Stimulated activated CD4-positive, alpha-beta T cell treated with anti-CD3 and anti-CD28 coated beads, Interleukin-2, amount 100 ng/mL, for 24 hours (primary cell): ENCODE measurements around the gene WDR93.

ENCODE experiments used
- DNase-seq, 2 donors: peaks; one replicate each; pipeline ENCODE4 v3.0.0-alpha.2; 2020

WDR93 gene

DNA sequence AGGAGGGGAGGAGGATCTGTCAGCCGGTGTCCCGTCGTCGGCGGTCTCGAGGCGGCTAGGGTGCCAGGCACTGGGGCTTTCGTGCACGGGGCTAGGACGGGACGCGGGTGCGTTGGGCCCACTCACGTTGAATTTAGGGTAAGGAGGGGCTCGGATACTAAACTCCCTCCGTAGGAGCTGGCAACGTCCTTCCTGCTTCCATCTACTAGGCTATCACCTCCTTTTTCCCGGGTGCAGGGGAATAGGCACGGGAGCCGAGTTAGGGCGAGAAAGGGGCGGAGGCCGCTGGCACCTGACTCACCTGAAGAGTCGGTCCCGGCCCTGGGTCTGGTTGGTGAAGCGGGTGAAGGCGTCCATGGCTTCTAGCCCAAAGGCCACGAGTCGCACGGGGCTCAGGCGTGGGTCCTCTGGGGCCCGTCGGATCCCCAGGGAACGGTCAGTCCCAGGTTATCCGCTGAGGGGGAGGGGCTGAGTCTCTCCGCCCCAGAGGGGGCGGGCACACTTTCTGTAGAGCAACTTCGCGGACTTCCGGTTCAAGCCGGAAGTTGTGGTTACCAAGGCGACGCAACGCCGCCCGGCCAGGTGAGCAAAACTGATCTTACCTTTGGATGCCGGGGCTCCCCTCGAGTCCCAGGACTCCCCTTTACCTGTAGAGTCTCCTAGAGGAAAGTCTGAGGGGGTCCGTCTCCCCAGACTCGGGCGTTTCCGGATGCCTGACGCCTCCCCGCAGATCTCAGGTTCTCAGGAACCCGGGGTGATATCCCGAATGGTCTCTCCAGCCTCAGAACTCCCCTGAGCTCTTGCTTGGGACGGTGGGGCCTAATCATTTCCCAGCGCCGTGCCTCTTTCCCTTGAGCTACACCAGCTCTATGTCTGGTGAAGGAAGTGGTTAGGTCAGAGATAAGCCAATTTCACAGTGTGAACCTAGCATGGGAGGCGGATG, at the start of gene WDR93, which contains the start of gene PEX11A:
Gene WDR93, plus strand, starts transcription at position 536 of the 943 bp plus-strand sequence. CDS start 10,936 bp downstream, outside the sequence.
Gene PEX11A, minus strand, starts transcription at position 479 of the 943 bp plus-strand sequence. Its CDS starts 122 bp downstream, at position 357.
- DNase-seq = peak; percentile 84

DNA sequence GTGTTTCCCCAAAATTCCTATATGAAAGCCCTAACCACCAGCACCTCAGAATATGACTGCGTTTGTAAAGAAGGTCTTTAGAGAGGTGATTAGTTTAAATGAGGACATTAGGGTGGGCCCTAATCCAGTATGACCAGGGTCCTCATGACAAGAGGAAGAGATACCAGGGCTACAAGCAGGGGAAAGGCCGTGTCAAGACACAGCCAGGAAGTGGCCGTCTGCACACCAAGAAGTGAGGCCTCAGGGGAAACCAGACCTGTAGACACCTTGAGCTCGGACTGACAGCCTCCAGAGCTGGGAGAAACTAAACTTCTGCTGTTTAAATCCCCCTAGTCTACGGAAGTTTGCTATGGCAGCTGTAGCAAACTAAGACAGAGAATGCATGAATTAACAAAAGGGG, 49.6 kb upstream of the WDR93 start:
- DNase-seq = no peak

DNA sequence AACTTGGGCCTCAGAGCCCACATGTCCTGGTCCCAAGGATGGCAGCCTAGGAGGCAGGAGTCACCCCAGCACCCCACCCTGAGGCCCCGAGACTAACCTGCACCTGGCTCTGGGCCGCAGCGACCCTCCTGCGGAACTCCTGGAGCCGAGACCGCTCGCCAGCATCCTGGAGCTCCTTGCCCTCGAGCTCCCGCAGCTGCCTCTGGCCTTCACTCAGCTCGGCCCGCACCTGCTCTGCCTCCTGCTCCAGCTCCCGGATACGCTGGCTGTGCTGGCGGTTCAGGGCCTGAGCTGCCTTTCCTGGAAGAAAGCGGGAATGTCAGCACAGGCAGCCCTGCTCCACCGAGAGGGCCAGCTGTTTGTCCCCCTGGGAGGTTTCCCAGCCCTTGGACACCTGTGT, 48.5 kb upstream of the WDR93 start:
- no peak for DNase-seq

- no peak for DNase-seq
Measured at GRCh38 chr15:89645680-89646079, 44.9 kb upstream of the WDR93 start.

DNA sequence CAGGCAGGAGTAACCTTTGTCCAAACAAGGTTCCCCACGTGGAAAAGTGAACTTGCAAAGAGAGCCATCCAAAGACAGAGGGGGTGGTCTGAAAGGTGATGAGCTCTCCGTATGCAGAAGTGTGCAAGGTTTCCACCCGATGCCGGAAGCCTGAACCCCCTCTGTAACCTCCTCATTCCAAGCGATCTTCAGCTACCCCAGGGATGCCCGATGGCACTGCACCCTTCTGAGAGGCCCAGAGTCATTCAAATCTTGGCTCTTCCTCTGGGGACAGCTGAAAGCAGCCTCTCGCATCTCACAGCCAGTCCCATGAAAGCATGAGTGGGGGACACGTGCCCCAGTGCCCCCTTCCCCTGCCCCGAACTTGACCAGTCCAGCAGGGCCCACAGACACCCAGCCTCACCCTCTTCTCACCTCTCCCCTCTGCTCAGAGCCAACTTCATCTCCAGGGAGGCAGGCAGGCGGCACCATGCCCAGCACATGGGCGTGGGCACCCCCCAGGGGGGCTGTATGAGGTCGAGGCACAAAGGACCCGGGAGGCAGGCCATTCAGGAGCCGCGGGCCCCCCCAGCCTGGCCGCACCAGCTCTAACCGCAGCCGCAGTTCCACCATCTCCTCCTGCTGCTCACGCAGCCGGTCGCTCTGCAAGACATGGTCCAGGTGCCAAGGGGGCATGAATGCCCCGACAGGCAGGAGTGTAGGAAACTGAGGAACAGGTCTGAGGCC, 44.0 kb upstream of the WDR93 start:
- no peak for DNase-seq

DNA sequence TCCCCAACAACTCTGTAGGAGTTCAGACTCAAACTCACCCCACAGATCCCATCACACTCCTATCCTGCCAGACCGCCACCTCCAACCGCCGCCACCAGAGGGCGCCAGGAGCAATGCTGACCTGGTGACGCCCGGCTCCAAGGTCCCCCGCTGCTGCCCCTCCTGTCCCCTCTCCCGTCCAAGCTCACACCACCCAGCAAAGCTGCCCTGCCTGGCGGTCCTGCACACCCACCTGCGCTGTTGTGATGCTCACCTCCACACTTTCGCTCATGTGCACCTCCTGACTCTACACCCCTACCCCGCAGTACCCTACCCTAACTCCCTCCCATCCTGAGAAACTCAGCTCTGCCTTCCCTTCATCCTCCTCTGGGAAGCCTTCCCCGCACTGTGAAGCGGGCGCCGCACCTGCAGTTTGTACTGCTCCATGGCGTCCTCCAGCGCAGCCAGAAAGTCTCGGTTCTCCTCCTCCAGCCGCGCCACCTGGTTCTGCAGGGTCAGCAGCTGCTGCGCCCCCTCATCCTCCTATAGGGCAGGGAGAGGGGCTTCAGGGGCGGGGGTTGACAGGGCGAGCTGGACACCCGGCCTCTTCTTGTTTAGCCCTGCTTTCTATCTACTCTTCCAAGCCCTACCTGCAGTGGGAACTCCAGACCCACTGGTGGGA, 43.3 kb upstream of the WDR93 start:
- peak; percentile 73 to 83 for DNase-seq

DNA sequence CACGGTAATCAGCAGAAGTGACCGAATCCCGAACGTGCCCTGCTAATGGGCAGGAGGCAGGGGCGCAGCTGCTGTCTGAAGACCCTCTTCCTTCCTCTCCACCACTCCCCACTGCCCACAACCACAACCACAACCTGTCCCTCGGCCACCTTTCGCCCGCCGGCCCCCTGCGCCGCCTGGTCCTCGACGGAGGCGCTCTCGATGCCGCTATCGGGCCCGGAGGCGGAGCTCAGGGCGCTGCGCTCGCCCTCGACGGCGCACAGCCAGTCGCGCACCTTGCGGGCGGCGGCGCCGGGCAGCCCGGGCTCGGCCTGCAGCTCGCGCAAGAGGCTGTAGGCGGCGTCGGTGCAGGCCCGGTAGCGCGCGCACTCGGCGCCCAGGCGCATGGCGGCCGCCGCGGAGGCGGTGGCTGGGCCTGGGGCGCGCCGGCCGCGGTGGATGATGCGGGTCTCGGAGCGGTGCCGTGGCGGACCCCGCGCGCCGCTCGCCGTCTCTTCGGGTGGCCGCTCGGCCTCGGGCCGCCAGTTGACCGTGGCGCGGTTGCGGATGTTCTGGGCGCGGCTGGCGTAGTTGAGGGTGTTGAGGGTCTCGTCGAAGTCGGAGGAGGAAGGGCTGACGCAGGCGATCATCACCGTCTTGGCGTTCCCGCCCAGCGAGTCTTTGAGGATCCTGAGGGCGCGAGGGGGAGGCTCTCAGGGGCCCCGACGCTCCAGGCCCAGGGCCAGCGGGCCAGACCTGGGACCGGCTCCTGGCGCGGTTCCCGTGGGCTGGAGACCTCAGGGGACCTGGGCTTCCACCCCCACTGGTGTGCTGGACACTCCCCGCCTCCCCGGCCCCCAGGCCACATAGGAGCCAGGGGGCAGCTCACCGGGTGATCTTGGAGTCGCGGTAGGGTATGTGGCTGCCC, 42.3 kb upstream of the WDR93 start:
- DNase-seq = no peak

- DNase-seq = no peak
Measured at GRCh38 chr15:89649013-89649625, 41.5 kb upstream of the WDR93 start.

- no peak for DNase-seq
Measured at GRCh38 chr15:89649716-89650115, 40.9 kb upstream of the WDR93 start.

DNA sequence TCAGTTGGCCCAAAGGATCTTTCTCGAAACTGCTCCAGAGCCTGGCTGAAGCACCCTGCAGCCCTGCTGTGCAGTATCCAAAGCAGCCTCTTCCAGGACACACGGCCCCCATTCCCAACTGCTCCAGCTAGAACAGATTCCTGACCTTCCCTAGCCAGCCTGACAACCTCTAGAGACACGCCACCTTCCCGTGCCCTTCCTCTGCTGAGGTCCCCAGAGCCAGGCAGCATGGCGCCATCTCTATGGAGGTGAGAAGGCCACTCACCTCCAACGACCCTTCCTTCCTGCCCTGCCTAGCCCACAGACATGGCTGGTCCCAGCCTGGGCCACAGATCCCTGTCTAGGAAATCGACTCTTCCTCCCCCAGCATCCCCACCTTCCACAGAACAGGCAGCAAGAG, 38.5 kb upstream of the WDR93 start:
- no peak for DNase-seq

- DNase-seq = no peak
Measured at GRCh38 chr15:89652666-89653065, 37.9 kb upstream of the WDR93 start.

GRCh38 chr15:89653578-89653977, 37.0 kb upstream of the WDR93 start:
- no peak for DNase-seq

- no peak for DNase-seq
Measured at GRCh38 chr15:89654301-89654761, 36.3 kb upstream of the WDR93 start.

GRCh38 chr15:89654847-89655805, 35.5 kb upstream of the WDR93 start, which contains the start of gene KIF7:
Gene KIF7, minus strand, starts transcription at chr15:89655467. Its CDS starts 2,537 bp downstream, at chr15:89652930.
- peak in 1 of 2 donors; percentile 43 for DNase-seq

GRCh38 chr15:89656116-89656815, 34.3 kb upstream of the WDR93 start:
- no peak for DNase-seq

DNA sequence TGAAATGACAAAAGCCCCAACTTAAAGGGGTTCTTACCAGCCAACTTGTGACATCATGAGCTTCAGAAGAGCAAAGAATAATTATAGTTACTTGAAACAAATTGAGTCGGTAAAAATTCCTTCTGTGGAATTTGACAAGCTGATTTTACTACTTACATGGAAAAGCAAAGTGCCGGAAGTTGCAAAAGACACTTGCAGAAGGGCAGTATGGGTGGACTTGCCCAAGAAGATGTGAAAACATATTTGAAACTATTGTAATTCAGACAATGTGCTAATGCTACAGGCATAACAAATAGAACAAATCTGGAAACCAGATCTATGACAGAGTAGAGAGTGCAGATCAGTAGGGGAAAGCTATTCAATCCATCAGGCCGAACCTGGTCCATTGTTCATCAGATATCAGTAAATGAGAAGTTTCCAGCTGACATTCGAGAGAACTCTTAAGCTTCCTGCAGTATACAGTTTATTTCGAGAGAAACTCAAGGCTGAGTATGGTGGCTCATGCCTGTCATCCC, 32.9 kb upstream of the WDR93 start:
- DNase-seq = no peak

GRCh38 chr15:89659295-89659694, 31.3 kb upstream of the WDR93 start:
- no peak for DNase-seq

- no peak for DNase-seq
Measured at GRCh38 chr15:89660556-89660955, 30.1 kb upstream of the WDR93 start.

DNA sequence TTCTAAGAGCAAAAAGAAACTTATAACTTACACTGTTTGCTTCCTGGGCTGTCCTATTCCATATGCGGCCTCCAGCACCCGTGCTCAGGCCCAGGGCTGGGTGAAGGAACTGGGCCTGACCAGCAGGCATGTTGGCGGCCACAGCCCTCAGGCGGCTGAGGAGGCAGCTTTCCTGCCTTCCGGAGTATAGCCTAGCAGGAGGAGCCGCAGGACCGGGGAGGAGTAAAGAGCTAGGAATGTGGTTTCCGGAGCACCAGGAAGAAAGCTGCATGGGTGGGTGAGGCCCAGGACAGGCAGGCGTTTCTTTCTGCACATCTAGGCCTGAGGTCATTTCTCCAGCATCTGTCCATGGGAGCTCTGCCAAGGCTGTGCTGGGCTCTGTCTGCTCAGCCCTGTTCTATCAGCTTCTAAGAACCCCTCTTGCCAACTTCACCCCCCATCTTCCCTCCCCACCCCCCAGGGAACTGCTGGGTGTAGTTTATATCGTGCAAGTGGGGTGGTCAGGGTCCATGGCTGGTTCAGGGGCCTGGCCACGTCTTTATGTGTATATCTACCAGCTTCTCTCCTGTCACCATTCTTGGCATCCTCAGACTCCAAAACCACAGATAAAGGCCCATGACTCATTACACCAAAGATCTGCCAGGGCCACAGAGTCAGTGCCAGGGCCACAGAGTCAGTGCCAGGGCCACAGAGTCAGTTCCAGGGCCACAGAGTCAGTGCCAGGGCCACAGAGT, 27.6 kb upstream of the WDR93 start:
- DNase-seq = no peak
